CD4-positive, alpha-beta T cell treated with Interferon alpha-2 for 1 hour (primary cell): ENCODE data around the gene CHRND.
"Not testable (repeated sequence)": the region's sequence is repeated elsewhere in the genome, so short reads cannot be mapped to it uniquely, and the experiment has no call there.

Experiments used
- DNase-seq, 2 donors: peaks; one replicate each; pipeline ENCODE4 v3.0.0-alpha.2; 2020 to 2022

CHRND gene

GRCh38 chr2:232543928-232544631 is 18.1 kb downstream of the CHRND start:
- no peak for DNase-seq

GRCh38 chr2:232544674-232545073 is 18.7 kb downstream of the CHRND start:
- no peak for DNase-seq

- DNase-seq = no peak
Observed at GRCh38 chr2:232545511-232546375, 19.8 kb downstream of the CHRND start.

GRCh38 chr2:232547991-232548390 is 22.0 kb downstream of the CHRND start:
- DNase-seq = no peak

GRCh38 chr2:232549655-232550353 is 23.8 kb downstream of the CHRND start:
- no peak for DNase-seq

- DNase-seq = peak; percentile 90 to 92
Observed at GRCh38 chr2:232550354-232551249, 24.6 kb downstream of the CHRND start, which contains the start of the genes EIF4E2 and TIGD1. EIF4E2 (plus strand) TSS chr2:232550689; CDS start chr2:232550725, 36 bp downstream. TIGD1 (minus strand) TSS chr2:232550557; CDS start chr2:232549882, 675 bp downstream.

- no peak for DNase-seq
Observed at GRCh38 chr2:232551250-232551638, 25.3 kb downstream of the CHRND start.

- no peak for DNase-seq
Observed at GRCh38 chr2:232551776-232552175, 25.8 kb downstream of the CHRND start.

- no peak for DNase-seq
Observed at GRCh38 chr2:232556426-232556825, 30.5 kb downstream of the CHRND start.

- no peak for DNase-seq
Observed at GRCh38 chr2:232562515-232563151, 36.7 kb downstream of the CHRND start.

GRCh38 chr2:232563580-232563979 is 37.6 kb downstream of the CHRND start:
- no peak for DNase-seq

GRCh38 chr2:232567721-232568120 is 41.8 kb downstream of the CHRND start:
- no peak for DNase-seq

GRCh38 chr2:232568161-232568560 is 42.2 kb downstream of the CHRND start:
- DNase-seq = no peak

GRCh38 chr2:232569541-232569940 is 43.6 kb downstream of the CHRND start:
- DNase-seq = no peak

- not testable (repeated sequence) for DNase-seq
Observed at GRCh38 chr2:232570481-232570880, 44.5 kb downstream of the CHRND start.

- no peak for DNase-seq
Observed at GRCh38 chr2:232571026-232571474, 45.1 kb downstream of the CHRND start.

- DNase-seq = no peak
Observed at GRCh38 chr2:232573042-232573441, 47.1 kb downstream of the CHRND start.

GRCh38 chr2:232573771-232574435 is 47.9 kb downstream of the CHRND start:
- no peak for DNase-seq

- DNase-seq = no peak
Observed at GRCh38 chr2:232574674-232575403, 48.9 kb downstream of the CHRND start.

- DNase-seq = no peak
Observed at GRCh38 chr2:232575404-232575746, 49.4 kb downstream of the CHRND start.
